Measurements from ENCODE around the gene CCDC30.

CCDC30 gene

GRCh38 chr1:42439940-42440339 lies 23.1 kb upstream of the CCDC30 start:
- H3K27ac ChIP-seq, result no peak overlapping the region
- no peak overlapping the region for H3K4me3 ChIP-seq (ENCODE audit: low read depth, low read length)
- no peaks in the 10 kb centered on the region for H3K27me3 ChIP-seq (replicated peaks)
- DNase-seq, result peak; percentile 48
- TF ChIP-seq CTCF (IDR thresholded peaks at IDR 0.05; ENCODE audit: low read depth, low read length, missing control alignments), result no peak
- in situ Hi-C loops (cut with HindIII; ENCODE audit: low pct_ligation_motif_present, low sequenced_read_pairs), result no loop called here
- no peaks in the 10 kb centered on the region for H3K36me3 ChIP-seq (replicated peaks)

- no peaks in the 10 kb centered on the region for H3K27me3 ChIP-seq (replicated peaks)
- H3K4me3 ChIP-seq (ENCODE audit: low read depth, low read length), result no peak overlapping the region
- DNase-seq, result no peak
- no peak for TF ChIP-seq CTCF (IDR thresholded peaks at IDR 0.05; ENCODE audit: low read depth, low read length, missing control alignments)
- in situ Hi-C loops (cut with HindIII; ENCODE audit: low pct_ligation_motif_present, low sequenced_read_pairs), result no loop called here
- no peaks in the 10 kb centered on the region for H3K36me3 ChIP-seq (replicated peaks)
- no peak overlapping the region for H3K27ac ChIP-seq
These were observed 20.4 kb upstream of the CCDC30 start for GRCh38 chr1:42442662-42443061.

DNA sequence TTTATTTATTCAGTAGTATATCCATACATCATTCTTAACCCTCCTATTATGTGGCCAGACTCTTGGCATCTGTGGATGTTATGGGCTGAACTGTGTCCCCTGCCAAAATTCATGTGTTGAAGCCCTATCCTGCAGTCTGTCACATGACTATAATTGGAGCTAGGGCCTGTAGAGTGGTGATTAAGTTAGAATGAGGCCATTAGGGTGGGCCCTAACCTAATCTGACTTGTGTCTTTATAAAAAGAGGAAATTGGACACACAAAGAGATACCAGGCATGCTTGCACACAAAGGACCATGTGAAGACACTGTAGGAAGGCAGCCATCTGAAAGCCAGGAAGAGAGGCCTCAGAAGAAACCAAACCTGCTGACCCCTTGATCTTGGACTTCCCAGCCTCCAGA lies 13.8 kb upstream of the CCDC30 start:
- DNase-seq, result no peak
- H3K27me3 ChIP-seq (replicated peaks), result no peaks in the 10 kb centered on the region
- TF ChIP-seq CTCF (IDR thresholded peaks at IDR 0.05; ENCODE audit: low read depth, low read length, missing control alignments), result no peak
- no peak overlapping the region for H3K27ac ChIP-seq
- H3K4me3 ChIP-seq (ENCODE audit: low read depth, low read length), result no peak overlapping the region
- H3K36me3 ChIP-seq (replicated peaks), result no peaks in the 10 kb centered on the region
- in situ Hi-C loops (cut with HindIII; ENCODE audit: low pct_ligation_motif_present, low sequenced_read_pairs), result no loop called here

DNA sequence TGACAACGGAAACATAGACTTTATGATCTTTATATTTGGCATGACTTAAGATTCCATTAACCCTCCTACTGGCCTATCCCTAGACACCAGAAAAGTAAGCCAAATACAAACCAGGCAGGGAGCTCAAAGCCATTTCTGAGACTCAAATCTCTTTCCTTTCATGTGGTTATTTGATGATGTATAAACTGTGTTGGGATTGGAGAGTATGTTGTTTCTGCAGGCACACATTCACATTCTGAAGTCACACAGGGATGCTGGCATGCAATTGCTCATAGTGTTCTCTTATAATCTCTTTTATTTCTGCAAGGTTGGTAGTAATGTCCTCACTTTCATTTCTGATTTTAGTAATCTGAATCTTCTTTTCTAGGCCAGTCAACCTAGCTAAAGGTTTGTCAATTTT lies 13.0 kb upstream of the CCDC30 start:
- Histone ChIP-seq H3K4me3 (ENCODE audit: low read depth, low read length) (no peak overlapping the region), H3K27me3 (replicated peaks) (no peaks in the 10 kb centered on the region), H3K27ac (no peak overlapping the region), H3K36me3 (replicated peaks) (no peaks in the 10 kb centered on the region)
- in situ Hi-C loops (cut with HindIII; ENCODE audit: low pct_ligation_motif_present, low sequenced_read_pairs), result no loop called here
- no peak for DNase-seq
- TF ChIP-seq CTCF (IDR thresholded peaks at IDR 0.05; ENCODE audit: low read depth, low read length, missing control alignments), result no peak

DNA sequence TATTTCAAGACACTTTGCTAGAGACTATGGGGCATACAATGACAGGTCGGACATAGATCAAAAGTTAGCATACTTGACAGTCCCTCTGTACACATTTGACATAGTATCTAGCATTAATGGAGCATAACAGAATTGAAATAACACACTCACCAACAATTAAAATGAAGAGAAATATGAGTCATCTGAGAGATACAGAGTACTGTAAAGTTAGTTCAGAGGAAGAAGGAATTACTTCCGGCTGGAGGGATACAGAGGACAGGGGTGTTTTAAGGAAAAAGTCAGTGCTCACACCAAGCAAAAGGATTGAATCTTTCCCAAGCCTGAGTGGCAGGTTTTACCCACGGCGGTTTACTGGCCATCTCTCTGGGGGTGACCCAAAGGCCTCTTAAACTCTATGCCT lies 9.7 kb upstream of the CCDC30 start:
- no peak overlapping the region for H3K27ac ChIP-seq
- H3K4me3 ChIP-seq (ENCODE audit: low read depth, low read length), result no peak overlapping the region
- H3K27me3 ChIP-seq (replicated peaks), result no peaks in the 10 kb centered on the region
- DNase-seq, result no peak
- no peak for TF ChIP-seq CTCF (IDR thresholded peaks at IDR 0.05; ENCODE audit: low read depth, low read length, missing control alignments)
- no peaks in the 10 kb centered on the region for H3K36me3 ChIP-seq (replicated peaks)
- in situ Hi-C loops (cut with HindIII; ENCODE audit: low pct_ligation_motif_present, low sequenced_read_pairs), result no loop called here

GRCh38 chr1:42454403-42454802 lies 8.7 kb upstream of the CCDC30 start:
- no peaks in the 10 kb centered on the region for H3K36me3 ChIP-seq (replicated peaks)
- no peak for TF ChIP-seq CTCF (IDR thresholded peaks at IDR 0.05; ENCODE audit: low read depth, low read length, missing control alignments)
- in situ Hi-C loops (cut with HindIII; ENCODE audit: low pct_ligation_motif_present, low sequenced_read_pairs), result no loop called here
- no peak overlapping the region for H3K27ac ChIP-seq
- no peak overlapping the region for H3K4me3 ChIP-seq (ENCODE audit: low read depth, low read length)
- no peaks in the 10 kb centered on the region for H3K27me3 ChIP-seq (replicated peaks)
- no peak for DNase-seq

All from brain microvascular endothelial cell (primary cell).